GM12891 (cell line): ENCODE measurements around the gene DIDO1.
A peak's percentile ranks its signal among the peaks of the same experiment; 100 is the strongest.

Experiments
- DNase-seq: peaks from one replicate; pipeline ENCODE4 v3.0.0; 2011; ENCODE audit warnings: low spot score; ENCODE audit not compliant: insufficient read length
- FAIRE-seq: peaks from 2 replicates; lab custom pipeline; 2011; peaks lifted over from hg19 to GRCh38; lab: Jason Lieb, UNC
- PAX5 ChIP-seq: IDR thresholded peaks from 2 replicates; pipeline ENCODE4 v1.6.1; 2011; ENCODE audit warnings: low read length, moderate library complexity, mild to moderate bottlenecking; ENCODE audit not compliant: insufficient read depth, severe bottlenecking
- POLR2A ChIP-seq: IDR thresholded peaks from 2 replicates; pipeline ENCODE4 v1.6.1; 2011; ENCODE audit warnings: low read depth, low read length, control low read depth
- POLR2AphosphoS5 ChIP-seq: IDR thresholded peaks from 2 replicates; pipeline ENCODE4 v1.6.1; 2011; ENCODE audit warnings: low read depth, low read length, control low read depth
- POU2F2 ChIP-seq: IDR thresholded peaks from 2 replicates; pipeline ENCODE4 v1.6.1; 2011; ENCODE audit warnings: low read depth, mild to moderate bottlenecking, control low read depth, low read length, moderate library complexity
- SPI1 ChIP-seq: IDR thresholded peaks from 2 replicates; pipeline ENCODE4 v1.6.1; 2011; ENCODE audit warnings: low read depth, low read length, control low read depth
- TAF1 ChIP-seq: IDR thresholded peaks from 2 replicates; pipeline ENCODE4 v1.6.1; 2011; ENCODE audit warnings: low read depth, low read length, control low read depth

Gene DIDO1

DNA sequence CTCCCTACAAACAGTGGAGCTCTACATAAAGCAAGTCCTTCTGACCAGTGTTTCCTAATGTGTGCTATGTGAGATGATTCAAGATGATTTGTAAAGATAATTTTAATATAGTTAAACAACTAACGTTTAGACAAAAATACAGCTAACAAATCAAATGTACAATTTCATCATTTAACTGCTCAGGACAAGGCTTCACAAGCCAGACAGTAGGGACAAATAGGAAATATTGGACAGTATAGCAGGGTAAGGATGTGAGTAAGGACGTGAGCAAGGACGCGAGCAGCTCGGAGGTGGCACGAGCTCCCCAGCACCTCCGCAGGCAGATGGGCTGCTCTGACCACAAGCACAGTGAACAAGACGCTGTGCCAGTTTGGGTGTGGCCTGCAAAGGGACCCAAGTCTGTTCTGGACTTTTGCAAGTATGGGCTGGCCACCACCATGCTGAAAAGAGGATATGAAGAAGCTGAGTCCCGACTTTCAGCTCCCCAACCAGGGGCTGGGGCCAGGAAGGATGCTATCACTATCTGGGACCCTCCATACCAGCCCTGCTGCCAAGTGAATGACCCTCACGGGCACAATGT is 14.5 kb downstream of the DIDO1 start:
- DNase-seq (no peak), FAIRE-seq (no peak)
- peak; percentile 38; the same call in 1 of the 2 replicates for TF ChIP-seq POLR2A
- TF ChIP-seq POLR2AphosphoS5: no peak

DNA sequence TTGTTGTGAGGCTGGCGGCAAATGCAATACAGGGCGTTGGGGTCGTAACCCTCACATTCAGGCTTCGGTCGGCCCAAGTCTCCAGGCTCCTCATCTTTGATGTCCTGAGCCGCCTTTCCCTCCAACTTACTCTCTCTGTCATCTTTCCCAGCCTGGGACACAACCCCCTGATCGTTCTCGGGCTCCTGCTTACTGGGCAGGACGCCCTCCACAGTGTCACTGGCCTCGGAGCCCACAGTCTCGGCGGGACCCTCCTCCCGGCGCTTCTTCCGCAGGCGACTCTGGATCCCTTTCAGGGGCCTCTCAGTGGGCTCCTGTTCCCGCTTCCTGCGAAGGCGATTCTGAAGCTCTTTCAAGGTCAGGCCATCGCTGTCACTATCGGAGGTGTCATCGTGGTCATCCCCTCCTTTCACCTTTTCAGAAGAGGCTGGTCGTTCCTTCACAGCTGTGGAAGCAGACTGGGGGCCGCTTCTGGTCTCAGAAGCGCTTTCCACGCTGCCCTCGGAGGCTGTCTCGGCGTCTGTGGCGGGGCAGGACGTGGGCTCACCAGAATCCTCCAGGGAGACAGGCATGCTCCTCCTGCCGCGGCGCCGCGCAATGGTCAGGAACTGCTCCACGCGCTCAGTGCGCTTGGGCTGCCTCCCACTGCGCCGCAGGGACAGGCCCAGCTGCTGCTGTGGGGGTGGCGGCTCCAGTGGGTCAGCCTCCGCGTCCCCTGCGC is 15.4 kb downstream of the DIDO1 start:
- DNase-seq: no peak
- no peak for FAIRE-seq
- TF ChIP-seq POLR2AphosphoS5 (no peak), TAF1 (no peak), SPI1 (no peak), PAX5 (no peak), POU2F2 (no peak), POLR2A (no peak)

DNA sequence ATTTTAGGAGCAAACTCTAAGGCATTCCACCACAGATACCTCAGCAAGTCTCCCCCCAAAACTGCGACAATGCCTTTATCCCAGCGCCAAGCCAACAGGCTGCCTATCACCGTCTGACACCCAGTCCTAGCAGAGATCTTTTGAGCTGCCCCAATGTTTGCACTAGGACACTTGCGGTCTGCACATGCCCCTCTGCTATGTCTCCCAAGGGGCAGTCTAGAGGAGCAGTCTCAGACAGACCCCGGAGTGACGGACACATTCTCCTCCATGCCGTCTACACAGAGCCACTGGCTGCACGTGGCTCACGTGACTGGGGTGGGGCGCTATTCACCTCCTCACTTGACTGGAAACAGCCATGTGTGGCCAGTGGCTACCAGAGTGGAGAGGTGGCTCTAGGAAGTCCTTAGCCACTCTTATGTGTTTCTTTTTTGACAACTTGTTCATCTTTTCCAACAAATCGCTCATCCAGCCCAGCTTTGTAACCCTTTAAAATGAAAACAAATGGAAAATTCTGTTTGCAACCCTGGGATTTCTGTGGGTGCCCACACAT is 16.0 kb downstream of the DIDO1 start:
- FAIRE-seq (no peak), DNase-seq (no peak)
- TF ChIP-seq POLR2A (no peak), PAX5 (no peak), POLR2AphosphoS5 (peak; percentile 50; the same call in 1 of the 2 replicates)

DNA sequence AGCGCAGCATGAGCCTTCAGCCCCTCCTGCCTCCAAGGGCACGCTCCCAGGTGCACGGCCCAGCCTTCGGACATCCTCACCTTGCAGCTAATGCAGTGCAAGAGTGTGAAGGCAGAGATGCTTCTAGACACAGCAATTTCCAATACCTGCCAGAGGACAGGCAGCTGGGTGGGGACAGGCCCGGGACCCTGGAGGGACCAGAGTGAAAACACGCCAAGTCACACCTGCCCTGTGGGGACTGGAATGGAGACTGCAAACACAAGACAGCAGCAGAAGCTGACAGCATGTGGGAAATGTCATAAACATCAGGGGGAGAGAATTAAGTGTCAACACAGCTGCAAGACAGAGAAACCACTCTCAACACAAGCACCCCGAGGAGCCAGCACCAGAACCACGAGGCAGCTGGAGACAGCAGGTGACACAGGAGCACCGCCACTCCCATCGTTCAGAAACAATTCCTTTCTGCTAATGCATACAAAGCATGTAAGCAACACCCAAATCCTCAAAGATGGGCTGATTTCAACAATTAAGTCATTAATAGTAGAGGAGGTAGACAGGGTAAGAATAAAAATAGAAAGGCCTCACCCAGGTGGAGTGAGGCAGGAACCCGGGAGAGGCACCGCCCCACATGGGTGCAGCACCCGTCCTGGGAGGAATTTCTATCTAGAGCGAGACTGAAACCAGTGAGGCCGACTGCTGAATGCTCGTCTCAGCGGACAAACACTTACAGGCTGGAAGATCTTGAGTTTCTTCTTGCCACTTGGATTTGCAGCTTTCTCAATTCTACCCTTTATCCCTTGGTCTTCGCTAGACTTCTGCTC is 17.1 kb downstream of the DIDO1 start:
- TF ChIP-seq TAF1 (no peak), SPI1 (no peak), POU2F2 (no peak), POLR2A (peak; percentile 21; the same call in 1 of the 2 replicates), POLR2AphosphoS5 (no peak)
- no peak for DNase-seq
- FAIRE-seq: no peak

DNA sequence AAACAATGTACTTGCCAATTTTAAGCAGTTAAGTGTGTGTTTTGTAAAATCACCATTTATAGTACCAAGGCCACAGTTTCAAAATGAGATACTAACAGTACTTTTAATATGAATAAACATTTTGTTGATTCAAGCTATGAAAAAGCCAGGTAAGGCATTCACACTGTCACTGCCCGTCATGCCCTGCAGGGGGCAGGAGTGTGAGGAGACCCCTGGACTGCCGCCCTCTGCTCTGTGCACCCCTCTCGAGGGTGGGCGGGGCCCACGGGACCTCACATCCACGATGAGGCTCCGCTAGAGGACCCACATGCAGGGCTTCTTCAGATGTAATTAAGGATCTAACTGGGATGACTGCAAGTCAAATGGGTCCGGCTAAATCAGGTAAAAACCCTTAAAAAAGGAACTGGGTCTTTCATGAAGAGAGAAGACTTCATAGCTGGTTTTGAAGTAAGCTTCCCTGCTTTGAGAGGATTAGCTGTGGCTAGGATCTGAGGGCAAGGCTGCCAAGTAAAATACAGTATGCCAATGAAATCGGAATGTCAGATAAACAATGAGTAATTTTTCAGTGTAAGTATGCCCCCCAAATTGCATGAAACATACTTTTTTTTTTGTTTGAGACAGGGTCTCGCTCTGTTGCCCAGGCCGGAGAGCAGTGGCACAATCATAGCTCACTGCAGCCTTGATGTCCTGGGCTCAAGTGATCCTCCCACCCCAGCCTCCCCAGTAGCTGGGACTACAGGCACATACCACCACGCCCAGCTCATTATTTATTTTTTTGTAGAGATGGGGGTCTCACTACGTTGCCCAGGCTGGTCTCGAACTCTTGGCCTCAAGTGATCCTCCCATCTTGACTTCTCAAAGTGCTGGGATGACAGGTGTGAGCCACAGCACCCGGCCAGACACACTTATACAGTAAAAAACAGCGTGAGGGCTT is 18.7 kb downstream of the DIDO1 start:
- TF ChIP-seq PAX5 (no peak), SPI1 (peak; percentile 52), TAF1 (no peak), POLR2A (no peak; the same call in 1 of the 2 replicates)
- FAIRE-seq (no peak), DNase-seq (peak; percentile 43)

DNA sequence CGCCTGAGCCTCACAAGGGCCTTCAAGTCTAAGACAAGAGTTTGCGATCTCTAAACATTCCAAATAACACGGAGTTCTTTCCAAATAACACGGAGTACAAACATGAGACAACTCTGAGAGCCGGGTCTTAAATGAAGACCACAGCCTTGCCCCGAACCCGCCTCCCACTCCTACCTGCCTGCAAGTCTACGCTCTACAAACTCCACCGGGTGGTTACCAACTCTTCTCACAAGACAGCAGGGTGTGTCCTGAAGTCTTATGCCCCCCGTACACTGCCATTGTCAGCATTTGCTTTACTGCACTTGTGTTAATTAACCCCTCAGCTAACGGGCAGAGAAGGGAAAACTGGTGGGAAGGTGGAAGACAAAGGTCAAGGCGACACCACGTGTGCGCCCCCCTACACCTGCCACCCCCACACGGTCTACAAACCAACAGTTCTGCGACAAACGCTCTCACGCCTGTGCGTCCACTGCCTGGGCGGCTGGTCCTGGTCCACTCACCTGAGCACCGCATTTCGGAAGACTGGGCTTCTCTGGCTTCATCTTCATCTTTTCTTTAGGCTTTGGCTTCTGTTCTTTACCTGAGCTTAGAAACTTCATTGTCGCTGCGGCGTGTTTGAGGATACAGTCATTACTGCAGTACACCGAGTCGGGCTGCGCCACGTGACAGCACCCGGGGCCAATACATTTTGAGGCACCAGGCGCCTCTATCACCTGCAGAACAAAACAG is 19.5 kb downstream of the DIDO1 start:
- no peak for FAIRE-seq
- no peak for DNase-seq
- TF ChIP-seq POU2F2: no peak
- no peak for TF ChIP-seq PAX5
- no peak for TF ChIP-seq TAF1
- TF ChIP-seq SPI1: no peak
- no peak for TF ChIP-seq POLR2A
- TF ChIP-seq POLR2AphosphoS5: no peak

DNA sequence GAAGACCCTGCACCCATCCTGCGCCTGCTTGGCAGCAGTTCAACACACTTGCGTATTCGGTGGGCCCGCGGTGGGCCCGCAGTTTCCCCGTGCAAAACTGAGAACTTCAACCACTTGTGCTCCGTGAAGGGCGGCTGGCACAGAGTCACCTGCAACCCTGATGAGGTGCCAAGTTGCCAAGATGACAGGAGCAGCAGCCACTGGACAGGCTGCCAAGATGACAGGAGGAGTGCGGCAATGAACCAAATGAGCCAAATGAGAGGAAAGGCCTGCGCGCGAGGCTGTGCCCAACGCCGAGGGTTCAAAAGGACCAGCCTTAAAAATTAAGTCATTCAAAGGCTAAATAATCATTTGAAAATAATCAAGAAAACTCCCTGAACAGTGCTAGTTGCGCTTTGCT is 20.1 kb downstream of the DIDO1 start:
- FAIRE-seq (no peak), DNase-seq (no peak)
- TF ChIP-seq TAF1 (no peak), POLR2A (no peak), POU2F2 (no peak), POLR2AphosphoS5 (no peak), PAX5 (no peak), SPI1 (no peak)

DNA sequence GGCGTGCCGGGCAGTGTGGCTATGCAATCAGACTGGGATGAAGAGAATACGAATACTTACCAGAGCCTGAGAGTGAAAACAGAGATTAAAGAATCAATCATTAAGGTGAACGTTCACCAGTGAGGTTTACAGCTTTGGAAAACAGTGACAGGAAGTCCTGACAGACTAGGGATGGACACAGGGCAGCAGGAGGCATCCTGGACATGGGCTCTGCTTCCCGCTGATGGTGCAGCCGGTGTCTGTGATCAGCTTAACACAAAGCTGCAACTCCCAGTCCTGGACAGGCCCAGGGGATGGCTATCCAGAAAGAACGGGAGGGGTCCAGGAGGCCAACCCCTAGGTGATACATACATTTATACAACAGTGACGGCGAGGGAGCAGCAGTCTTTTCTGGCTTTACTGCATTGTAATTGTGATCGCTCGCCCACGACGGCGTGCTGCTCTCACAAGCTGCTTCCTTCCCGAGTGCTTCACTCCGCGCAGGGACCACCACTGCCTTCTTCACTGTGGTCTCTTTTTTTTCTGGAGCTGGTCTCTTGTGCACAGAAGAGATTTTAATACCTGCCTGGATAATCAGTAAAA is 20.7 kb downstream of the DIDO1 start:
- no peak for FAIRE-seq
- TF ChIP-seq POLR2A: no peak
- no peak for TF ChIP-seq TAF1
- no peak for TF ChIP-seq POU2F2
- no peak for TF ChIP-seq PAX5
- no peak for TF ChIP-seq SPI1
- no peak for TF ChIP-seq POLR2AphosphoS5
- no peak for DNase-seq
